ENCODE measurements around the gene TACC2.

The TACC2 gene

DNA sequence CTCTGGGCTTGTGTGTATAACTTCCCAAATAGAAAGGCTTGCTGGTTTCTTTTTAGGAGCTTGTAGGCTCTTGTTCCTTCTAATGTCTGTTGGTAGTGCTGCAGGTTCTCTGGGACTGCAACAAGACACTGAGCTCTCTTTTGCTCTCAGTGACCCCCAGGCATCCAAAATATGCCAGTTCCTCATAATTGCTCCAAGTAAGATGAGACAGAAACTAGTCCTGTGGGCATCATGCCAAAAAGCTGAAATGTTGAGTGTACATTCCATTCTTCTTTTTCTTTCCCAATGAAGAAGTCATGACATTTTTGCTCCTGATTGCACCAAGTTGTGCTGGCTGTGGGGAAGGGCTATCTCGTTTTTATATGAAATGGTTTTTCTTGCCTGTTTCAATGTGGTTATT lies 275.0 kb downstream of the TACC2 start:
- Histone ChIP-seq H3K9me3 (ENCODE audit: insufficient read depth, low read length, severe bottlenecking) (no peaks in the 10 kb centered on the region), H4K20me1 (ENCODE audit: insufficient read depth, low read length) (no peaks in the 10 kb centered on the region), H3K27ac (ENCODE audit: low read length) (no peak overlapping the region), H3K4me1 (ENCODE audit: insufficient read depth, low read length) (no peaks in the 10 kb centered on the region), H3K9ac (ENCODE audit: low read depth, low read length) (no peak overlapping the region), H3K27me3 (ENCODE audit: insufficient read depth, low read length, poor library complexity) (peaks cover 2% of the 10 kb centered on the region), H3K79me2 (ENCODE audit: insufficient read depth, low read length) (no peaks in the 10 kb centered on the region), H3K36me3 (ENCODE audit: insufficient read depth, low read length) (no peaks in the 10 kb centered on the region), H3K4me3 (ENCODE audit: low read depth in 1 of 2, low read length in 2 of 2) (no peak overlapping the region), H3K4me2 (ENCODE audit: insufficient read depth, low read length) (no peak overlapping the region), H2AFZ (ENCODE audit: low read depth, low read length) (no peak overlapping the region)
- TF ChIP-seq, protein P1, sequence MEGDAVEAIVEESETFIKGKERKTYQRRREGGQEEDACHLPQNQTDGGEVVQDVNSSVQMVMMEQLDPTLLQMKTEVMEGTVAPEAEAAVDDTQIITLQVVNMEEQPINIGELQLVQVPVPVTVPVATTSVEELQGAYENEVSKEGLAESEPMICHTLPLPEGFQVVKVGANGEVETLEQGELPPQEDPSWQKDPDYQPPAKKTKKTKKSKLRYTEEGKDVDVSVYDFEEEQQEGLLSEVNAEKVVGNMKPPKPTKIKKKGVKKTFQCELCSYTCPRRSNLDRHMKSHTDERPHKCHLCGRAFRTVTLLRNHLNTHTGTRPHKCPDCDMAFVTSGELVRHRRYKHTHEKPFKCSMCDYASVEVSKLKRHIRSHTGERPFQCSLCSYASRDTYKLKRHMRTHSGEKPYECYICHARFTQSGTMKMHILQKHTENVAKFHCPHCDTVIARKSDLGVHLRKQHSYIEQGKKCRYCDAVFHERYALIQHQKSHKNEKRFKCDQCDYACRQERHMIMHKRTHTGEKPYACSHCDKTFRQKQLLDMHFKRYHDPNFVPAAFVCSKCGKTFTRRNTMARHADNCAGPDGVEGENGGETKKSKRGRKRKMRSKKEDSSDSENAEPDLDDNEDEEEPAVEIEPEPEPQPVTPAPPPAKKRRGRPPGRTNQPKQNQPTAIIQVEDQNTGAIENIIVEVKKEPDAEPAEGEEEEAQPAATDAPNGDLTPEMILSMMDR (IDR thresholded peaks at IDR 0.05; ENCODE audit: borderline replicate concordance, extremely low read depth, low read length, poor library complexity, severe bottlenecking) = no peak
- TF ChIP-seq EZH2 (IDR thresholded peaks at IDR 0.05; ENCODE audit: borderline replicate concordance, low read depth, low read length, severe bottlenecking) = no peak
- DNase-seq (no peak), ATAC-seq (ENCODE audit: insufficient read depth, low read depth) (no peak)

DNA sequence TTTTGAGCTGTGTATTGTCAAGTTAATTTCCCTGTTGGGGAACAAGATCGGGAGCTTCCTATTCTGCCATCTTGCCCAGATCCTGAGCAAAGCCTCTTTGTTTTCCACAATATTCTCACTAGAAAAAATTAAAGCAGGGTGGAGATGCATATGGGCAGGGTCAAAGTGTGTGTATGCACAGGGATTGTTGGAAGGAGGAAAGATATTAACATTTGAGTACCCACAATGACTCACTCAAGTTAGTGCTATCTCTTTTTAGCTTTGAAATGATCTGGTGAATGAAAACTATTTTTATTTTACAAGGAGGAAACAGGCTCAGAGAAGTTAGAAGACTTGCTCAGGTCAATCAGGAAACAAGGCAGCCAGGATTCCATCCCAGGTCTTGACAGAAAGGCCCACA lies 275.5 kb downstream of the TACC2 start:
- peaks cover 2% of the 10 kb centered on the region for H3K27me3 ChIP-seq (ENCODE audit: insufficient read depth, low read length, poor library complexity)
- TF ChIP-seq, protein P1 (IDR thresholded peaks at IDR 0.05; ENCODE audit: borderline replicate concordance, extremely low read depth, low read length, poor library complexity, severe bottlenecking) = no peak
- TF ChIP-seq EZH2 (IDR thresholded peaks at IDR 0.05; ENCODE audit: borderline replicate concordance, low read depth, low read length, severe bottlenecking) = no peak

DNA sequence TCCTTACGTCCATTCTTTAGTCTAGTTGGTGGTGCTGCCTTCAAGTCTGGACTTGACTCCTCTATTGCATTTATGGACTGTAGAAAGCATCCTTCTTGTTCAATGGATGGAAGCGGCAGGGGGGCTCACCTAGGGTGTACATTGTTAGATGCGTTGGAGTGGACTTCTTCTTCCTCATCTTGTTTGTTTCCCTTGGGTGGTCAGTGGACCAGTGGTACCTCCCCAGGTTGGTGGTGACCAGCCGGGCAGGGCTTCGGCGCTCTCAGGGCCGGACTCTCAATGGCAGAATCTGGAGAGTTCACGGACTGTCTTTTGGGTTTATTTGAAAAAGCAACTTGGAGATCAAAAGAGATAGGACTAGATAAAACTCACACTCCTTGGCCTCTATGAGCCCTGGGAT lies 276.0 kb downstream of the TACC2 start:
- ATAC-seq (ENCODE audit: insufficient read depth, low read depth) (no peak), DNase-seq (no peak)
- H3K4me3 ChIP-seq (ENCODE audit: low read depth in 1 of 2, low read length in 2 of 2) = no peak overlapping the region
- no peak overlapping the region for H3K27ac ChIP-seq (ENCODE audit: low read length)
- H3K79me2 ChIP-seq (ENCODE audit: insufficient read depth, low read length) = no peaks in the 10 kb centered on the region
- no peak overlapping the region for H3K9ac ChIP-seq (ENCODE audit: low read depth, low read length)
- no peak overlapping the region for H3K4me2 ChIP-seq (ENCODE audit: insufficient read depth, low read length)
- no peaks in the 10 kb centered on the region for H3K9me3 ChIP-seq (ENCODE audit: insufficient read depth, low read length, severe bottlenecking)
- peaks cover 2% of the 10 kb centered on the region for H3K27me3 ChIP-seq (ENCODE audit: insufficient read depth, low read length, poor library complexity)
- no peaks in the 10 kb centered on the region for H4K20me1 ChIP-seq (ENCODE audit: insufficient read depth, low read length)
- H3K4me1 ChIP-seq (ENCODE audit: insufficient read depth, low read length) = no peaks in the 10 kb centered on the region
- TF ChIP-seq EZH2 (IDR thresholded peaks at IDR 0.05; ENCODE audit: borderline replicate concordance, low read depth, low read length, severe bottlenecking) = no peak
- TF ChIP-seq, protein P1 (IDR thresholded peaks at IDR 0.05; ENCODE audit: borderline replicate concordance, extremely low read depth, low read length, poor library complexity, severe bottlenecking) = no peak
- H3K36me3 ChIP-seq (ENCODE audit: insufficient read depth, low read length) = no peaks in the 10 kb centered on the region
- no peak overlapping the region for H2AFZ ChIP-seq (ENCODE audit: low read depth, low read length)

More for the DNA sequence above, 275.5 kb downstream of the TACC2 start:
- Histone ChIP-seq H3K4me1 (ENCODE audit: insufficient read depth, low read length) (no peaks in the 10 kb centered on the region), H2AFZ (ENCODE audit: low read depth, low read length) (no peak overlapping the region), H3K4me2 (ENCODE audit: insufficient read depth, low read length) (no peak overlapping the region), H3K4me3 (ENCODE audit: low read depth in 1 of 2, low read length in 2 of 2) (no peak overlapping the region), H4K20me1 (ENCODE audit: insufficient read depth, low read length) (no peaks in the 10 kb centered on the region), H3K36me3 (ENCODE audit: insufficient read depth, low read length) (no peaks in the 10 kb centered on the region), H3K9me3 (ENCODE audit: insufficient read depth, low read length, severe bottlenecking) (no peaks in the 10 kb centered on the region), H3K79me2 (ENCODE audit: insufficient read depth, low read length) (no peaks in the 10 kb centered on the region), H3K27ac (ENCODE audit: low read length) (no peak overlapping the region), H3K9ac (ENCODE audit: low read depth, low read length) (no peak overlapping the region)
- DNase-seq (no peak), ATAC-seq (ENCODE audit: insufficient read depth, low read depth) (no peak)

GRCh38 chr10:122265896-122266295 lies 276.9 kb downstream of the TACC2 start:
- Histone ChIP-seq H2AFZ (ENCODE audit: low read depth, low read length) (no peak overlapping the region), H3K9me3 (ENCODE audit: insufficient read depth, low read length, severe bottlenecking) (no peaks in the 10 kb centered on the region), H3K27me3 (ENCODE audit: insufficient read depth, low read length, poor library complexity) (peaks cover 2% of the 10 kb centered on the region), H3K4me2 (ENCODE audit: insufficient read depth, low read length) (no peak overlapping the region), H3K9ac (ENCODE audit: low read depth, low read length) (no peak overlapping the region), H3K4me1 (ENCODE audit: insufficient read depth, low read length) (no peaks in the 10 kb centered on the region), H3K36me3 (ENCODE audit: insufficient read depth, low read length) (no peaks in the 10 kb centered on the region), H3K79me2 (ENCODE audit: insufficient read depth, low read length) (no peaks in the 10 kb centered on the region), H4K20me1 (ENCODE audit: insufficient read depth, low read length) (no peaks in the 10 kb centered on the region), H3K4me3 (ENCODE audit: low read depth in 1 of 2, low read length in 2 of 2) (no peak overlapping the region), H3K27ac (ENCODE audit: low read length) (no peak overlapping the region)
- no peak for ATAC-seq (ENCODE audit: insufficient read depth, low read depth)
- DNase-seq = no peak
- TF ChIP-seq, protein P1 (IDR thresholded peaks at IDR 0.05; ENCODE audit: borderline replicate concordance, extremely low read depth, low read length, poor library complexity, severe bottlenecking) = no peak
- no peak for TF ChIP-seq EZH2 (IDR thresholded peaks at IDR 0.05; ENCODE audit: borderline replicate concordance, low read depth, low read length, severe bottlenecking)

Data from DND-41 (cell line).